Fibroblast of the conjunctiva (primary cell): ENCODE results near the gene GP5.

Source experiments
- DNase-seq: peaks from one replicate; pipeline ENCODE4 v3.0.0-alpha.2; 2010; ENCODE audit warnings: low read depth

GP5 gene

GRCh38 chr3:194346621-194347020 lies 52.4 kb downstream of the GP5 start:
- DNase-seq = no peak

DNA sequence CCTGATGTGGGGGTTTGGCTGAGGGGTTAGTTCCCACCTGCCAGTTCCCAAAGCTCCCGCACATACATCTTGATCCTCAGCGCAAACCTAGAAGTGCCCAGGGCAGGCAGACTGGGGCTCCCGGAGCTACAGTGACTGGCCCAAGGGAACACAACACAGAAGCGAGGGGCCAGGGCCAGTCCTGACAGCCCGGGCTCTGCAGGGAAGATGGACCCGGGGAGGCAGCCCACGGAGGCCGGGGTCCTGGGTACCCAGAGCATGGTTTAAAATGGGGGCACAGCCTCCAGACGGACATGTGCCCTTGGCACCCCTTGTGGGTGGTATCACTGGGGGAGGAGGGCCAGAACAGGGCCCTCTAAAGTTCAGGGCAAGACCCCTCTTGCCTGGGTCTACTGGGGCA lies 53.0 kb downstream of the GP5 start:
- no peak for DNase-seq
